ENCODE results near the gene UBTF. TPM values are rescaled to one million over a fixed set of nuclear protein-coding genes. Genes with fewer than 3 reads are reported as not detected.
"Not testable (repeated sequence)": the region's sequence is repeated elsewhere in the genome, so short reads cannot be mapped to it uniquely, and the experiment has no call there.

UBTF gene
- total and polyA plus RNA-seq, 9 of the 15 experiments (the other 6 are each of a cell fraction or from before 2014, with no cell fraction given) = 1.2 to 113 (median 83.6) TPM

DNA sequence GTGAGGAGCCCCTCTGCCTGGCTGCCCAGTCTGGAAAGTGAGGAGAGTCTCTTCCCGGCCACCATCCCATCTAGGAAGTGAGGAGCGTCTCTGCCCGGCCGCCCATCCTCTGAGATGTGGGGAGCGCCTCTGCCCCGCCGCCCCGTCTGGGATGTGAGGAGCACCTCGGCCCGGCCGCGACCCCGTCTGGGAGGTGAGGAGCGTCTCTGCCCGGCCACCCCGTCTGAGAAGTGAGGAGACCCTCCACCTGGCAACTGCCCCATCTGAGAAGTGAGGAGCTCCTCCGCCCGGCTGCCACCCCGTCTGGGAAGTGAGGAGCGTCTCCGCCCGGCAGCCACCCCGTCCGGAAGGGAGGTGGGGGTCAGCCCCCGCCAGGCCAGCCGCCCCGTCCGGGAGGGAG, 18.4 kb upstream of the UBTF start:
- H4K20me1 ChIP-seq (replicated peaks; ENCODE audit: control insufficient read depth, insufficient read depth, low read length); DNase-seq (ENCODE audit: extremely low read depth in 1 of 4, low spot score in 3 of 4); H3K79me2 ChIP-seq (ENCODE audit: control insufficient read depth, insufficient read depth, low read length); BruUV-seq (replicated peaks); H3K27ac ChIP-seq (ENCODE audit: extremely low read depth, low read depth, low read length); intact Hi-C loops (cut with micrococcal nuclease); H3K4me2 ChIP-seq (ENCODE audit: insufficient read depth, low read length); POLR2A ChIA-PET; H3K9me1 ChIP-seq (ENCODE audit: control insufficient read depth, insufficient read depth, low read length); ATAC-seq; H3K36me3 ChIP-seq (ENCODE audit: control insufficient read depth, insufficient read depth, low read length); CTCF ChIA-PET (ENCODE audit: low intra/inter-chr PET ratio); in situ Hi-C loops (cut with MboI); H3K9me3 ChIP-seq (replicated peaks; ENCODE audit: control insufficient read depth, insufficient read depth, low read depth, low read length); H2AFZ ChIP-seq (ENCODE audit: low read depth, low read length); H3K9ac ChIP-seq (ENCODE audit: insufficient read depth in 1 of 2, low read depth in 2 of 2, low read length in 2 of 2); FAIRE-seq; H3K4me3 ChIP-seq; H3K27me3 ChIP-seq (ENCODE audit: control insufficient read depth in 2 of 2, insufficient read depth in 2 of 2, low read length in 2 of 2): not testable (repeated sequence)
- 59% methylated on average over 10 of the region's 28 CpGs for WGBS (ENCODE audit: insufficient coverage, low coverage, missing lambda C conversion rate)
- H3K4me1 ChIP-seq (replicated peaks in 1 of 2; ENCODE audit: control insufficient read depth in 2 of 2, insufficient read depth in 2 of 2, low read length in 2 of 2) = peaks cover 6 to 16% of the 10 kb centered on the region in 2 experiments; a peak in 2 of 5 replicates

DNA sequence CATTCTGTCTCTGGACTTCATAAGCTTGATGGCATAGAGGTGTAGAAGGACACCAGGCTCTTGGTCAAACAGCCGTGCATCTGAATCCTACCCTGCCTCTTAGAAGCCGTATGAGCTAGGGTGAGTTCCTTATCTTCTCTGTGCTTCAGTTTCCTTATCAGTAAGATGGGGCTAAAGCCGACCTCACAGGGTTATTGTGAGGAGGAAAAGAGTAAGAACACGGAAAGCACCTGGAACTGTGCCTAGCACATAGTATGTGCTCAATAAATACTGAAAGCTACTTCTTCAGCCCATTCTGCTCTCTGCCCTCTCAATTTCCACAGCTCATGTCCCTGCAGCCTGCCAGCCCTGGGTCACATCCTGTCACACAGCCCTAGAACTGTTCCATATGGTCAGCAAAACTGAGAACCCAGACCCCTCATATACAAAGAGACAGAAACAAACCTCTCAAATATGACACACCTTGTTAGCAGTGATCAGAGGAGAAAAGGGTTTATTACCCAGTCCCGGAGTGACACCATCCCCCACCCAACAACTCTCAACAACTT, 17.0 kb upstream of the UBTF start:
- peak in 2 of 4 experiments; percentile 44 to 47 for DNase-seq (ENCODE audit: extremely low read depth in 1 of 4, low spot score in 3 of 4)
- no TSS peak for BruUV-seq (replicated peaks)
- Histone ChIP-seq H3K4me3 (no peak overlapping the region), H3K27me3 (ENCODE audit: control insufficient read depth in 2 of 2, insufficient read depth in 2 of 2, low read length in 2 of 2) (no peaks in the 10 kb centered on the region), H3K9me1 (ENCODE audit: control insufficient read depth, insufficient read depth, low read length) (no peaks in the 10 kb centered on the region), H2AFZ (ENCODE audit: low read depth, low read length) (no peak overlapping the region), H3K9ac (ENCODE audit: insufficient read depth in 1 of 2, low read depth in 2 of 2, low read length in 2 of 2) (0 out of 4 replicates have a peak overlapping the region, but pooled peaks of 1 of the 2 experiments have one; percentile 16), H4K20me1 (replicated peaks; ENCODE audit: control insufficient read depth, insufficient read depth, low read length) (no peaks in the 10 kb centered on the region), H3K27ac (ENCODE audit: extremely low read depth, low read depth, low read length) (no peak overlapping the region), H3K4me1 (replicated peaks in 1 of 2; ENCODE audit: control insufficient read depth in 2 of 2, insufficient read depth in 2 of 2, low read length in 2 of 2) (peaks cover 6 to 16% of the 10 kb centered on the region in 2 experiments; a peak in 2 of 5 replicates), H3K9me3 (replicated peaks; ENCODE audit: control insufficient read depth, insufficient read depth, low read depth, low read length) (no peaks in the 10 kb centered on the region), H3K4me2 (ENCODE audit: insufficient read depth, low read length) (no peak overlapping the region), H3K36me3 (ENCODE audit: control insufficient read depth, insufficient read depth, low read length) (no peaks in the 10 kb centered on the region), H3K79me2 (ENCODE audit: control insufficient read depth, insufficient read depth, low read length) (no peaks in the 10 kb centered on the region)
- WGBS (ENCODE audit: insufficient coverage, low coverage, missing lambda C conversion rate) = 3% methylated on average over 5 of the region's 5 CpGs
- CTCF ChIA-PET (ENCODE audit: low intra/inter-chr PET ratio) = no interaction called here
- FAIRE-seq = peak; percentile 29
- intact Hi-C loops (cut with micrococcal nuclease) = no loop called here
- peak; percentile 44; the same call in 2 of the 3 replicates for ATAC-seq
- POLR2A ChIA-PET = interaction anchor here (0.7 to 1.7 kb wide), 2 partner anchors 11 to 17 kb away, joined by 3 to 4 read pairs; partner anchors contain the start of gene UBTF
- in situ Hi-C loops (cut with MboI) = no loop called here
- TF ChIP-seq NCOA4 (IDR thresholded peaks at IDR 0.05; ENCODE audit: partially characterized antibody) (no peak), PHF20 (IDR thresholded peaks at IDR 0.05; ENCODE audit: partially characterized antibody) (no peak), ELF2 (CRISPR knock-in tag; IDR thresholded peaks at IDR 0.05) (no peak), ZC3H11A (IDR thresholded peaks at IDR 0.05; ENCODE audit: low read depth, low read length) (no peak), TAL1 (IDR thresholded peaks at IDR 0.05) (0 out of 2 replicates have a peak, but pooled peaks have one; percentile 15), NFIC (IDR thresholded peaks at IDR 0.05) (peak; percentile 47; the same call in 1 of the 2 replicates), MTA1 (IDR thresholded peaks at IDR 0.05; ENCODE audit: borderline replicate concordance) (no peak), ZNF586 (CRISPR knock-in tag; conservative IDR thresholded peaks at IDR 0.05) (no peak), ARID1B (IDR thresholded peaks at IDR 0.05) (0 out of 2 replicates have a peak, but pooled peaks have one; percentile 8)
- TF ChIP-seq, protein P1, sequence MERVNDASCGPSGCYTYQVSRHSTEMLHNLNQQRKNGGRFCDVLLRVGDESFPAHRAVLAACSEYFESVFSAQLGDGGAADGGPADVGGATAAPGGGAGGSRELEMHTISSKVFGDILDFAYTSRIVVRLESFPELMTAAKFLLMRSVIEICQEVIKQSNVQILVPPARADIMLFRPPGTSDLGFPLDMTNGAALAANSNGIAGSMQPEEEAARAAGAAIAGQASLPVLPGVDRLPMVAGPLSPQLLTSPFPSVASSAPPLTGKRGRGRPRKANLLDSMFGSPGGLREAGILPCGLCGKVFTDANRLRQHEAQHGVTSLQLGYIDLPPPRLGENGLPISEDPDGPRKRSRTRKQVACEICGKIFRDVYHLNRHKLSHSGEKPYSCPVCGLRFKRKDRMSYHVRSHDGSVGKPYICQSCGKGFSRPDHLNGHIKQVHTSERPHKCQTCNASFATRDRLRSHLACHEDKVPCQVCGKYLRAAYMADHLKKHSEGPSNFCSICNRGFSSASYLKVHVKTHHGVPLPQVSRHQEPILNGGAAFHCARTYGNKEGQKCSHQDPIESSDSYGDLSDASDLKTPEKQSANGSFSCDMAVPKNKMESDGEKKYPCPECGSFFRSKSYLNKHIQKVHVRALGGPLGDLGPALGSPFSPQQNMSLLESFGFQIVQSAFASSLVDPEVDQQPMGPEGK (CRISPR knock-in tag; IDR thresholded peaks at IDR 0.05; ENCODE audit: borderline replicate concordance) = no peak
- TF ChIP-seq, protein P2, sequence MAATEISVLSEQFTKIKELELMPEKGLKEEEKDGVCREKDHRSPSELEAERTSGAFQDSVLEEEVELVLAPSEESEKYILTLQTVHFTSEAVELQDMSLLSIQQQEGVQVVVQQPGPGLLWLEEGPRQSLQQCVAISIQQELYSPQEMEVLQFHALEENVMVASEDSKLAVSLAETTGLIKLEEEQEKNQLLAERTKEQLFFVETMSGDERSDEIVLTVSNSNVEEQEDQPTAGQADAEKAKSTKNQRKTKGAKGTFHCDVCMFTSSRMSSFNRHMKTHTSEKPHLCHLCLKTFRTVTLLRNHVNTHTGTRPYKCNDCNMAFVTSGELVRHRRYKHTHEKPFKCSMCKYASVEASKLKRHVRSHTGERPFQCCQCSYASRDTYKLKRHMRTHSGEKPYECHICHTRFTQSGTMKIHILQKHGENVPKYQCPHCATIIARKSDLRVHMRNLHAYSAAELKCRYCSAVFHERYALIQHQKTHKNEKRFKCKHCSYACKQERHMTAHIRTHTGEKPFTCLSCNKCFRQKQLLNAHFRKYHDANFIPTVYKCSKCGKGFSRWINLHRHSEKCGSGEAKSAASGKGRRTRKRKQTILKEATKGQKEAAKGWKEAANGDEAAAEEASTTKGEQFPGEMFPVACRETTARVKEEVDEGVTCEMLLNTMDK (IDR thresholded peaks at IDR 0.05; ENCODE audit: borderline replicate concordance, insufficient read depth, low read depth, low read length, poor library complexity, severe bottlenecking) = no peak

All from K562 (cell line).